Hematopoietic multipotent progenitor cell (in vitro differentiated cells): ENCODE measurements around the gene DGCR8. TPM values are rescaled to one million over a fixed set of nuclear protein-coding genes. Genes with fewer than 3 reads are reported as not detected.
"Not testable (repeated sequence)": the region's sequence is repeated elsewhere in the genome, so short reads cannot be mapped to it uniquely, and the experiment has no call there.

Source experiments
- DNase-seq, 3 donors: peaks; one replicate each; pipeline ENCODE4 v3.0.0-alpha.2; 2011 to 2015; ENCODE audit warnings: low read depth in 2 of 3, low spot score in 2 of 3
- total RNA-seq: library from RNA; depleted of rRNA; stranded (reverse); fragments of >200 nt; gene quantifications from one replicate; pipeline ENCODE4 v1.2.3, GENCODE V29; 2012

DGCR8 gene
- total RNA-seq, 1 donor = 29.6 TPM

DNA sequence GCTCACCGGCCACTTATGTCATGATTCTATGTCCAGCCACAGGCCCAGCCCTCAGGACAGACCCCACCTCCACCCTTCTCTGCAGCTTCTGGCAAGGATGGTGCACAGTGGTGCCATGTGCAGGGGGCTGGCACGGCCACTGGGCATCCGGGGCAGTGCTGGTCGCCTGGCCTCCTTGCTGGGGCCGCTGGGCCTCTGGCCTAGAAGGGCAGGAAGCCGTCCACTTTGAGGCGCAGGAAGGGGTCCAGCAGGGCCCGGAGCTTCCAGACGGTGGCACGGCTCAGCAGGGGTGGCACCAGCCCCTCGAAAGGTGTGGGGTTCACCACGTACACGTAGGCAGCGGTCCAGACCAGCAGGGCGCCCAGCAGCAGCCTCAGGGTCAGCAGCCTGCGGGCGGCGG is 68.4 kb downstream of the DGCR8 start:
- no peak for DNase-seq

DNA sequence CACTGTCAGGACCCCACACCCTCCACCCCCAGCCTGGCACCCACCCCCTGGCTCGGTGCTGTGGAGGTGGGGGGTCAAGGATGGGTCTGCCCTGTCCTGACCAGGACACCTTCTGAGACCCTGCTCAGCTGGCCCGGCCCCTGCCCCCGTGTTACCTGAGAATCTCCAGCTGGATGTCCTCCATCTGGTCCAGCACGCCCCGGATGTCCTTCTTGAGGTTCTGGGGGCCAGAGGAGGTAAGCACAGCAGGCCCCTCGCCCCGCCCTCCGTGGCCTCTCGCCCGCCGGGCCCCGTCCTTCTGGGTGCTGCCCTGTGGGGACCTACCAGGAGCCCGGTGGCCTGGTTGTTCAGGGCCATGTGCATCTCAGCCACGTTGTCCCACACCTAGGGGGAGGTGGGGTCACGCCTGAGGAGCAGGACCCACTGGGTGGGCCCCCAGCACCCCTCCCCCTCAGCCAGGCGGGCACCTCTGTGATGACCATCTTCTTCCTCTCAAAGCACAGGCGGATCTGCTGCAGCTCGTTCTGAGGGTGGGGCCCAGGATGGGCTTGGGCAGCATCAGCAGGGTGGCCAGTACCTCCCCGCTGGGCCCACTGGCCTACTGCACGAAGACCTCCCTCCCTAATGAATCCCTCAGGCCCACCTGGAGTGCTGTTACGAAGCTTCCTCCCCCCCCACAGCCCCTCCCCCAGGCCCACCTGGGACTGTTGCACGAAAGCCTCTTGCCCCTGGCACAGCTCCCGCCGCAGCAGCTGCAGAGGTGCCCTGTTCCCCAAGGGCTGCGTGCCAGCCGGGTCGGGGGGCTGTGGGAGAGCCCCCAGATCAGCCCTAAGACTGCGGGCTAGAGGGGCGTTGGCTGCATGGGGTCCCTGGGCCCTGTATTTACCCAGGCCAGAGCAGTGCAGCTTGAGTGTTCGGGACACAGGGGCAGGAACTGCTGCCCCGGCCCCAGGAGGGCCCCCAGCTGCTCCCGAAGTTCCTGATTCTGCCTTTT is 69.5 kb downstream of the DGCR8 start:
- no peak for DNase-seq

DNA sequence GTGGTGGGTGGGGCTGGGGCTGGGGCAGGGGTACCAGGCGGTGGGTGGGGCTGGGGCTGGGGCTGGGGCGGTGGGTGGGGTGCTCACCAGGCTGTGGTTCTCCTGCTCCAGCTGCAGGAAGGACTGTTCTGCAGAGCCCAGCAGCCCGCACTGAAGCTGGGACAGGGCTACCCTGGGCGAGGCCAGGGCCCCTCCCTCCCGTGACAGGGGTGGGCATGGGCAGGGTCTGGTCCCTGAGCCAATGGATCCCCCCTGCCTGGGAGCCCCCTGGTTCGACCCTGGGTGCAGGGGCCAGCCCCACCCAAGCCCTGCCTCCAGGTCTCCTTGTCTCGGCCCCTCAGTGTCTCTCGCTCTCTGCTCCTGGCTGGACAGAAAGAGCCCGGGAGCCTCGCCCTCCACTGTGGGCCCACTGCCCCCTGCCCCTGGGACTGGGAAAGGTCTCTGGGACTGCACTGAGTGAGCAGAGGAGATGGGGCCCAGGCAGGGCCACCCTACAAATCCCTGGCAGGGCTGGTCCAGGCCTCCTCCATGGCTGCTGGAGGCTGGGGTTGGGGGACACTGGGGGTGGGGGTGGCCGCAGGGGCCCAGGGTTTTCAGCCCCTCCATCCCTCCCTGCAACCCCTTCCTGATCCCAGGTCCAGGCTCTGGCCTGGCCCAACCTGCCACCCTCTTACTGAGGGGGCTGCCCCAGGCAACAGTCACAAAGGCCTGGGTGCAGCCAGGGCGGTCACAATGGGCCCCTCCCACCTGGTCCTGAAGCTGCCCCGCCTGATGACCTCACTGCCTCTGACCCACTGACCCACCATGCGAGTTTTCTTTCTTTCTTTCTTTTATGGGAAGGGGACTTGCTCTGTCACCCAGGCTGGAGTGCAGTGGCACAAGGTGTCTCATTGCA is 70.6 kb downstream of the DGCR8 start, which contains the start of gene CCDC188:
CCDC188 (minus strand) TSS at position 675 of the 895 bp plus-strand sequence; CDS start at position 606, 69 bp downstream.
- DNase-seq = no peak

DNA sequence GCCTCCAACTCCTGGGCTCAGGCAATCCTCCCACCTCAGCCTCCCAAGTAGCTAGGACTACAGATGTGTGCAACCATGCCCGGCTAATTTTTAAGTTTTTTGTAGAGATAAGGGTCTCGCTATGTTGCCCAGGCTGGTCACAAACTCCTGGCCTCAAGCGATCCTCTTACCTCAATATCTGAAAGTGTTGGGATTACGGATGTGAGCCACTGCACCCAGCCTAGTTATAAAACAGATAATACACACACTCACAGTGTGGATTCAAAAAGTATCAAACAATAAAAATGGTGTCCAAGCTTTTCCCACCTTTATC is 71.2 kb downstream of the DGCR8 start:
- DNase-seq = no peak

DNA sequence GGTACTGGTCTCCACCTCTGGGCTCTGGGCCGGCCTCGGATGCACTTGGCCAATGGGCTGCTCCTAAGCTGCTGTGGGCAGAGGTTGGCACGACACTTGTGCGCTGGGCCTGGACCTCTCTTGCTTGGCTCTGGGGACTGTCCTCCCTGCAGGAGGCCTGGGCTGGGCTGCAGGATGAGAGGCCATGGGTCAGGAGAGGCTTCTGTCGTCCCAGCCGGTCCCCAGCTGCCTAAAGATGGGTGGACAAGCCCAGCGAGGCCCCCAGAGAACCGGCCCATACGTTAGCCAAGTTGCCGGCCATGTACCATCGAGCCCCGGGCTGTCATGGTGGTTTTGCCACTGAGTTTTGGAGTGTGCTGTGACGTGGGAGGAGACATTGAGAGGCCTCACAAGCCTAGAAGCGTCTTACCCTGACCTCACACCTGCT is 72.4 kb downstream of the DGCR8 start:
- no peak for DNase-seq

DNA sequence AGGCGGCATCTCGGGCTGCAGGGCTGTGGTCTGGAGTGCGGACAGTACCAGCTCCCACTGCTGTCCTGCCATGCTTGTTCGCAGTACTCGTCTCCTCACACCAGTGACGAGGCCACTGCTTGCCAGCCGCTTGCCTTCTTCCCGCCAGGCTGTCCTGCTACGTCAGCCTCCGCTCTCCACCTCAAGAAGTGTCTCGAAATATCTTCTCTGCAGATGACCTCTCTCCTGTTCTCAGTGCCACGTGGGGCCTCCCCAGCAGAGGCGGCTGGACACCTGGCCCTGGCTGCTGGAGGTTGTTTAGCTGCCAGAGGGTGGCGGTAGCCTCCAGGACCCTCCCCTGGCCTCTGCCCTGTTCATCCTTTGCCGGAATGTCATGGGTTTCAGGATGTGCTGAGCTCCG is 73.9 kb downstream of the DGCR8 start:
- DNase-seq = no peak

DNA sequence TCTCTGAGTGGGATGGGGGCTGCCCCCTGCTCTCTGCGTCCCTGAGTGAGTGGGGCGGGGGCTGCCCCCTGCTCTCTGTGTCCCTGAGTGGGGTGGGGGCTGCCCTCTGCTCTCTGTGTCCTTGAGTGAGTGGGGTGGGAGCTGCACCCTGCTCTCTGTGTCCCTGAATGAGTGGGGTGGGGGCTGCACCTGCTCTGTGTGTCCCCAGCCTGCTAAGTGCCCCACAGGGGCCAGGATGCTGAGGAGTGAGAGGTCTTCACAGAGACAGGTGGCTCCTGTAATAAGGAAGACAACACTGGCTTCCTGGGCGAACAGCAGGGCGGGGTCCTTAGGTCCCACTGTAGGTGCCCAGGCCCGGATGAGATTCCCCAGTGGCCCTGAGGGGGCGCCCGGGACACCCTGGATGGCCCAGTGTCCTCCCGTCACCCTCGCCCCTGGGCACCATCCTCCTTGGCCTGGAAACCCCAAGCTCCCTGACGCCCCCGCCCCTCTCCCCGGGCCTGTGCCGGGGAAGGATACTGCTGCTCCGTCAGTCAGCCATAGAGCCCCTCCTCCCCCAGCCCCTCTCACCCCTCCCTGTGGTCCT is 74.7 kb downstream of the DGCR8 start:
- no peak for DNase-seq

DNA sequence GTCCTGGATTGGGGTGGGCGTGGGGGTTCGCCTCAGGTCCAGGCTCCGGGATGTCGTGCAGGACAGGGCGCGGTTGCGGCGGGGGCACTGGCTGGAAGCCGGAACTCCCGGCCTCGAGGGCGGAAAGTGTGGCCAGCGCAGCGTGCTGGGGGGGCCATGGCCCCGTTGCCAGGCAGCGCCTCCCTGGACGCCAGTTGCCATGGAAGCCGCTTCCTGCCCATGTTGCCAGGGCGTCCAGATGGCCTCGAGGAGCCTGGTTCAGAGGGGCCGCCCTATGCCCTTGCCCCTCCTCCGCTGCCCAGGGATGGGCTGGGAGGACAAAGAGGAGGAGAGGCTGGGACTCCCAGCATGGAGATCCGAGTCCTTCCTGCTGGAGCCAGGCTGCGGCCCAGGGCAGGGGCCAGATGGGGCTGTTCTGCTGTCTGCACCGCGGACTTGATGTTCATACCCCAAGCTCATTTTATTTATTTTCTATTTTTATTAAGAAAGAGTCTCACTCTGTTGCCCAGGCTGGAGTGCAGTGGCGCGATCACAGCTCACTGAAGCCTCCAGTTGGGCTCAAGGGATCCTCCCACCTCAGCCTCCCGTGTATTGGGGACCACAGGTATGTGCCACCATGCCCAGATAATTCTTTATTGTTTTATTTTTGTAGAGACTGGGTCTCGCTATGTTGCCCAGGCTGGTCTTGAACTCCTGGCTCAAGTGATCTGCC is 75.4 kb downstream of the DGCR8 start:
- peak in 2 of 3 donors; percentile 57 to 69 for DNase-seq

DNA sequence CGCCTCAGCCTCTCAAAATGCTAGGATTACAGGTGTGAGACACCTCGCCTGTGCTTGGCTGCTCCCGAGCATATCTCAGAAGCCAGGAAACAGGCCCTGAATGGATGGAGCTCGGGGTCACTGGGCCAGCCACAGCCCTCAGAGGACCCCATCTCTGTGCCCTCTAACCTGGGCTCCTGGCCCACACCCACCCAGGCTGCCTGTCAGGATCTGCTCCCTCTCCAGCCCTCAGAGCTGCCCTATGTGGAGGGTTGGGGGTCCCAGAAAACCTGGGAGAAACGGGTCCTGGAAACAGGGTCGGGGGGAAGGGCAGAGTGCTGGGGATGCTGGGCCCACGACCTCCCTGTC is 76.0 kb downstream of the DGCR8 start:
- DNase-seq = no peak

DNA sequence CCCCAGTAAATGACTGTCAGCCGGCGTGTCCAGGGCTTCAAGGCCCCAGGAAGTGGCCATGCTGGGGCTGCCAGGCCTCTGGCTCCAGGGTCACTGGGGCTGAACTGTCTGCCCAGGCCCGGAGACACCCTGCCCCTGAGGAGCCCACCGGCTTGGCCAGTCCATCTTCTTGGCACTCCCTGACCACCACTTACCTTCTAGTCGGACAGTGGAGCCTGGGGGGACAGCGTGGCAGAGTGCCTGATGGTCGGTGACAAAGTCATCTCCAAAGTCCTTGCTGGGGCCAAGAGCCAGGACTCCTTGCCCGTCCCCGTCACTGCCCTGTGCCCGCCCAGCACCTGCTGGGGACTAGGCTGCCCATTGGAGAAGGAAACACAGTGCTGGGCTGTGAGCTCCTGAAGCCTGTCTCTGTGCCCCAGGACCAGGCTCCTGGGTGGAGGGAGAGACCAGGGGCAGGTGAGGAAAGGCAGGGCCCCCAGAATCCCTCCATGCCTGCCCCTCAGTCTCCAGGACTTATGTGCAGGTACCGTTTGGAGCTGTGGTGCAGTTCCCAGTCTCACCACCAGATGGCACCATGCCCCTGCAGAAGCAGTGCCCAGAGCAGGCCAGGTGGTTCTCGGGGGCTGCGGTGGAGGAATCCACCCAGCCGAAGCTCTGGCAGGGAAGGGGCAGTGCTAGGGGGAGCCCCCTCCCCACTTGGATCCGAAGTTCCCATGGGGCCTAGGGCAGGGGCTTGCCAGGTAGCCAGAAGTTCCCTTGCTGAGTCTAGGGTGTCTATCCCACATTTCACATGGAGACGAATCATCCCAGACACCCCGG is 76.8 kb downstream of the DGCR8 start:
- peak; percentile 75 to 87 (median 85) for DNase-seq

DNA sequence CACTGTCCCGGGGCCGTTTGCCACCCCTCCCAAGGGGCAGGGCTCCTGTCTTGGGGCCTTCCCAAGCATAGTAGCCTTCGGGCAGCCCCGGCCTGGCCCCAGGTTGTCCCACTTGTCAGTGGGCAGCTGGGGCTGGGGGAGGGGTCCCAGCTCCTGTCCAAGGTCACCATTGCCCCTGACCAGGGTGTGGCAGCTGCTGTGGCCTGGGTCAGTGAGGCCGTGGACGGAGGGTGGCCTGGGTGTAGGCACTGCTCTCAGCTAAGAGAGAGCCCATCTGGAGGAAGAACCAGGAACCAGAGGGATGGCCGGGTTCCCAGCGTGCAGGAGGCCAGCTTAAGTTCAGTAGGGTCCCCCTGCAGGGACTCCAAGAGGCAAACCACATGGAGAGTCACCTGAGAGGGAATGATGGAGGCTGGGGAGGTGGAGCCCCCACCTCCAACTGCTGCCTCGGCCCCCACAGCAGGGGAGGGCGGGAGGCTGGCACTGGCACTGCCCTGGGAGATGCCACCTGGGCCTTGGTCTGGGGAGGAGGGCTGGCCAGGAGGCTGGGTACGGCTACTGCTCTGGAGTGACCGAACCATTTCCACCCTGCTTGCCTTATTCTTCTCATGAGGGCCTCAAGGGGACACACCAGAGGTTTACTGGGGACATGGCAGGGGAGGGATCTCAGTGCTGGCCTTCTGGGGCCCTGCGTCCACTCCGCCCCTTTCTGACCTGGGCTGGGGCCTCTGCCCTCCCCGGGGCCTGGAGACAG is 77.6 kb downstream of the DGCR8 start:
- no peak for DNase-seq

DNA sequence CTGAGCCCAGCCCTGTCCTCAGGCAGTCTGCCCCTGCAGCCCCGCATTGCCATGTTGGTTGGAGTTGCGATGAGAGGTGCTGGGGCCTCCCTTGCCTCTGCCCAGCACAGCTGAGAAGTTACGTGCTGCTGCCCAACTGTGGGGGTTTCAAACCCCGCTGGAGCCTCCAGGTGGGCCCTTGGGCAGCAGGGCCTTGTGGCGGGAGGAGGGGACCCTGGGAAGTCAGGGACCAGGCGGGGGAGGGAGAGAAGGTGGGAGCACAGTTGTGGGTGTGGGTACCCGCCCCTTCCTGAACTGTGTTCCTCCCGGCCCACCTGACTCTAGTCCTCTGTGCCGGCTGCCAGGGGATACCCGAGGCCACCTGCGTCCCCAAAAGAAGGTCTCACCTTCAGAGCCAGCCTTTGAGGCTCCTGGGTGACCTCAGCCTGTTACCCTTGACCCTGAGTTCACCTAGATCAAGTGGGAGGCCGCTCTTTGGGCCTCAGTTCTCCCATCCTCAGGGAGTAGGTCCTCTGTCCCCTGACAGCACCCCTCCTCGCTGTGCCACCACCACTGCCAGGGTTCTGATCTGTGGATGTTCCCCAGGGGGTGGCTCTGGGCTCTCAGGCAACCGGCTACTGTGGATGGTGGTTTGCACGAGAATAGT is 78.5 kb downstream of the DGCR8 start:
- peak in 1 of 3 donors; percentile 50 for DNase-seq

DNA sequence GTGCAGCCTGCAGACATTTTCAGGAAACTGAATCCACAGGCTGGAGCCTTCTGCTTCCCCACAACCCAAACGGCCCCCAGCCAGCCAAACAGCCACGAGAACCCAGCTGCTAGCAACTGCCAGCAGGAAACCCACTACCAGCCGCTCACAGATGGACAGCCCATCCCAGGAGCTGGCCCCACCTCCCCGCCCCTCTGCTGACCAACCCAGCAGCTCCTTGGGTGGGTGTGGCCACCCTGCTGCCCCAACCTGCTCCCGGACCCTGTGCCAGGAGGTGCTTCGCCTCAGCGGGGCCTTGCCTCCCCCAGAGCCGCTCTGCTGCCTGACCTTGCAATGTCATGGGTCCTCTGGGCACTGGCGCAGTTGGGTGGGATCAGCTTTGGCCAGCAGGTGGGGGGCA is 79.0 kb downstream of the DGCR8 start:
- peak in 2 of 3 donors; percentile 81 to 97 for DNase-seq

DNA sequence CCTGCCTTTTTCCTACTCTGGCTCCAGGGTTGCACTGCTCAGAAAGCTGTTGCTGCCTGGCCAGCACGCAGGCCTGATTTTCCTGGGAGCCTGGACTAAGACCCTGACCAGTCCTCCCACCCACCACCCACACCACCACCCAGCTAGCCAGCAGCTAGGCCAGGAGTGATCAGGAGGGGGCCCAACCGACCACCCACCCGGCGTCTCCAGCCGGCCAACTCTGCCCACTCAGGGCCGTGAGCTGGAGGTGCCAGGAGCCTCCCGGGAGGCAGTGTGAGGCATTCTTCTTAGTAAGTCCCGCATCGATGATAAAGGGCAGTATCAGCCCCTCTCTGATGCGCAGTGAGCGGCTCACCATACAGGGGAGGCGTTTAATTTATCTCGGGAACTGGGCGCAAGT is 79.5 kb downstream of the DGCR8 start:
- not testable (repeated sequence) for DNase-seq

DNA sequence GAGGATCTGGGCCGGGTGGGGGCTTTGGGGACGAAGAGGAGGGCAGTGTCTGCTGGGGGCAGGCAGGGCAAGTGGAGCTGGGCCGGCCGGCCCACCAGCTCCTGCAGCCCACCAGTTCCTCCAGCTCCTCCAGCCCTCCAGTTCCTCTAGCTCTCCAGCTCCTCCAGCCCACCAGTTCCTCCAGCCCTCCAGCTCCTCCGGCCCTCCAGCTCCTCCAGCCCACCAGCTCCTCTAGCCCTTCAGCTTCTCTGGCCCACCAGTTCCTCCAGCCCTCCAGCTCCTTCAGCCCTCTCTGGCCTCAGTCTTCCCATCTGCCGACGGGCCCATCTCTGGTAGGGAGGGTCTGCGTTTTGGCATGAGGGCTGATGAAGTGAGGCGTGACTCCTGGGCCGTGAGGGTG is 80.0 kb downstream of the DGCR8 start:
- no peak for DNase-seq
